HG03558 (cell line): ENCODE results near the gene SERTAD3.
"Not testable (repeated sequence)": the region's sequence is repeated elsewhere in the genome, so short reads cannot be mapped to it uniquely, and the experiment has no call there.

Source experiments
- ATAC-seq: cut with Tn5 transposase; IDR thresholded peaks from one replicate; pipeline ENCODE4 v1.9.1; 2021; ENCODE audit warnings: moderate number of reproducible peaks; ENCODE audit not compliant: unreplicated experiment; ENCODE audit errors: extremely low read depth

Gene SERTAD3

GRCh38 chr19:40430242-40430641 is 13.9 kb downstream of the SERTAD3 start:
- not testable (repeated sequence) for ATAC-seq

GRCh38 chr19:40428197-40428596 is 15.9 kb downstream of the SERTAD3 start:
- ATAC-seq = not testable (repeated sequence)

GRCh38 chr19:40425450-40426287 is 18.5 kb downstream of the SERTAD3 start, which contains the start of gene SERTAD1:
TSS of gene SERTAD1 (minus strand) at chr19:40425992. CDS start at chr19:40423546, 2,446 bp downstream.
- ATAC-seq = peak; percentile 67

- no peak for ATAC-seq
These were observed 19.3 kb downstream of the SERTAD3 start for GRCh38 chr19:40424637-40425449.

GRCh38 chr19:40423938-40424337 is 20.2 kb downstream of the SERTAD3 start:
- ATAC-seq = no peak

GRCh38 chr19:40422748-40423566 is 21.2 kb downstream of the SERTAD3 start:
- ATAC-seq = no peak

GRCh38 chr19:40421993-40422747 is 22.0 kb downstream of the SERTAD3 start:
- no peak for ATAC-seq

- no peak for ATAC-seq
These were observed 23.1 kb downstream of the SERTAD3 start for GRCh38 chr19:40420766-40421765.

GRCh38 chr19:40420451-40420765 is 23.7 kb downstream of the SERTAD3 start:
- ATAC-seq = no peak

GRCh38 chr19:40419780-40420179 is 24.4 kb downstream of the SERTAD3 start:
- no peak for ATAC-seq

- no peak for ATAC-seq
These were observed 25.0 kb downstream of the SERTAD3 start for GRCh38 chr19:40419066-40419612.

- ATAC-seq = no peak
These were observed 26.1 kb downstream of the SERTAD3 start for GRCh38 chr19:40418040-40418439.

GRCh38 chr19:40417643-40417981 is 26.5 kb downstream of the SERTAD3 start:
- no peak for ATAC-seq

GRCh38 chr19:40416918-40417642 is 27.1 kb downstream of the SERTAD3 start:
- no peak for ATAC-seq

- ATAC-seq = no peak
These were observed 28.4 kb downstream of the SERTAD3 start for GRCh38 chr19:40415768-40416167.

- ATAC-seq = no peak
These were observed 29.3 kb downstream of the SERTAD3 start for GRCh38 chr19:40414542-40415535.
